HepG2 (cell line): ENCODE results near the gene MLC1.

Experiments
- EZH2 ChIP-seq: conservative IDR thresholded peaks from 2 replicates; pipeline ENCODE4 v1.6.1; 2012; ENCODE audit warnings: mild to moderate bottlenecking, low read depth, low read length, moderate library complexity
- POLR2A ChIP-seq, 2 experiments: IDR thresholded peaks; 2 replicates each; pipeline ENCODE4 v1.6.1; 2011; ENCODE audit warnings: low read depth in 2 of 2, low read length in 2 of 2, mild to moderate bottlenecking in 1 of 2, moderate library complexity in 1 of 2; ENCODE audit not compliant: insufficient read depth in 1 of 2
- ZNF101 ChIP-seq: sonication (generic); formaldehyde crosslinking; IDR thresholded peaks from 2 replicates; pipeline ENCODE4 v1.4.0; 2020; ENCODE audit warnings: mild to moderate bottlenecking, low read depth, missing genetic modification reagents, borderline replicate concordance
- TF ChIP-seq, protein P1 (sequence below): sonication (generic); formaldehyde crosslinking; IDR thresholded peaks from 2 replicates; pipeline ENCODE4 v1.5.0; 2020; ENCODE audit warnings: mild to moderate bottlenecking, missing genetic modification reagents, moderate library complexity

GRCh38 chr22:50049299-50050195 lies 35.7 kb downstream of the MLC1 start:
- TF ChIP-seq ZNF101 = no peak
- TF ChIP-seq, protein P1, sequence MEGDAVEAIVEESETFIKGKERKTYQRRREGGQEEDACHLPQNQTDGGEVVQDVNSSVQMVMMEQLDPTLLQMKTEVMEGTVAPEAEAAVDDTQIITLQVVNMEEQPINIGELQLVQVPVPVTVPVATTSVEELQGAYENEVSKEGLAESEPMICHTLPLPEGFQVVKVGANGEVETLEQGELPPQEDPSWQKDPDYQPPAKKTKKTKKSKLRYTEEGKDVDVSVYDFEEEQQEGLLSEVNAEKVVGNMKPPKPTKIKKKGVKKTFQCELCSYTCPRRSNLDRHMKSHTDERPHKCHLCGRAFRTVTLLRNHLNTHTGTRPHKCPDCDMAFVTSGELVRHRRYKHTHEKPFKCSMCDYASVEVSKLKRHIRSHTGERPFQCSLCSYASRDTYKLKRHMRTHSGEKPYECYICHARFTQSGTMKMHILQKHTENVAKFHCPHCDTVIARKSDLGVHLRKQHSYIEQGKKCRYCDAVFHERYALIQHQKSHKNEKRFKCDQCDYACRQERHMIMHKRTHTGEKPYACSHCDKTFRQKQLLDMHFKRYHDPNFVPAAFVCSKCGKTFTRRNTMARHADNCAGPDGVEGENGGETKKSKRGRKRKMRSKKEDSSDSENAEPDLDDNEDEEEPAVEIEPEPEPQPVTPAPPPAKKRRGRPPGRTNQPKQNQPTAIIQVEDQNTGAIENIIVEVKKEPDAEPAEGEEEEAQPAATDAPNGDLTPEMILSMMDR (CRISPR knock-in tag) = no peak
- no peak for TF ChIP-seq EZH2
- TF ChIP-seq POLR2A (IDR thresholded peaks at IDR 0.05; ENCODE audit: insufficient read depth in 1 of 2, low read depth in 2 of 2, low read length in 2 of 2) = no peak
